ENCODE measurements around the gene PALD1.

PALD1 gene

GRCh38 chr10:70530315-70530714, 51.7 kb downstream of the PALD1 start:
- Histone ChIP-seq H3K27ac (ENCODE audit: low read depth, low read length) (no peak overlapping the region), H3K4me1 (ENCODE audit: control insufficient read depth, insufficient read depth, low read length) (no peaks in the 10 kb centered on the region), H3K9ac (ENCODE audit: low read length) (no peak overlapping the region), H3K9me3 (ENCODE audit: control insufficient read depth, insufficient read depth, low read depth, low read length) (no peaks in the 10 kb centered on the region), H3K27me3 (ENCODE audit: control insufficient read depth, insufficient read depth, low read length) (no peaks in the 10 kb centered on the region), H3K36me3 (ENCODE audit: control insufficient read depth, insufficient read depth, low read length) (peaks cover 20% of the 10 kb centered on the region), H3K4me3 (ENCODE audit: low read depth, low read length) (no peak overlapping the region)

- no peak overlapping the region for H3K27ac ChIP-seq (ENCODE audit: low read depth, low read length)
- no peaks in the 10 kb centered on the region for H3K9me3 ChIP-seq (ENCODE audit: control insufficient read depth, insufficient read depth, low read depth, low read length)
- H3K27me3 ChIP-seq (ENCODE audit: control insufficient read depth, insufficient read depth, low read length): no peaks in the 10 kb centered on the region
- H3K36me3 ChIP-seq (ENCODE audit: control insufficient read depth, insufficient read depth, low read length): peaks cover 18% of the 10 kb centered on the region; the same call in 1 of the 2 replicates
- no peak overlapping the region for H3K4me3 ChIP-seq (ENCODE audit: low read depth, low read length)
- H3K4me1 ChIP-seq (ENCODE audit: control insufficient read depth, insufficient read depth, low read length): peaks cover 14% of the 10 kb centered on the region
- no peak overlapping the region for H3K9ac ChIP-seq (ENCODE audit: low read length)
Measured at GRCh38 chr10:70532554-70533188, 54.1 kb downstream of the PALD1 start.

DNA sequence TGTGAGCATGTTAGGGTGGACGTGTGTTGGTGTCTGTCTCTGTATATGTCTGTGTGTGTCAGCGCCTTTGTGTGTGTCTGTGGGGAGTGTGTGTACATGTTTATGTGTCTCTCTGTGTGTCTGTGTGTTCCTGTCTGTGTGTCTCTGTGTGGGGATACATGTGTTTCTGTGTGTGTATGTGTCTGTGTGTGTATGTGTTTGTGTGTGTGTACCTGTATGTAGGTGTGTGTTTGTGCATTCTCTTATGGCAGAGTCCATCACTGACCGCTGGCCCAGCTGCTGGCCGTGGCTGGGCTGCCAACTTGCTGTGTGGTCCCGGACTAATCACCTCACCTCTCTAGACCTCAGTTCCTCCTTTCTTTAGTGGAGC, 54.6 kb downstream of the PALD1 start:
- Histone ChIP-seq H3K27me3 (ENCODE audit: control insufficient read depth, insufficient read depth, low read length) (no peaks in the 10 kb centered on the region), H3K36me3 (ENCODE audit: control insufficient read depth, insufficient read depth, low read length) (peaks cover 20% of the 10 kb centered on the region), H3K27ac (ENCODE audit: low read depth, low read length) (no peak overlapping the region), H3K9me3 (ENCODE audit: control insufficient read depth, insufficient read depth, low read depth, low read length) (no peaks in the 10 kb centered on the region), H3K4me3 (ENCODE audit: low read depth, low read length) (no peak overlapping the region), H3K4me1 (ENCODE audit: control insufficient read depth, insufficient read depth, low read length) (peaks cover 14% of the 10 kb centered on the region), H3K9ac (ENCODE audit: low read length) (no peak overlapping the region)

- Histone ChIP-seq H3K27ac (ENCODE audit: low read depth, low read length) (no peak overlapping the region), H3K9me3 (ENCODE audit: control insufficient read depth, insufficient read depth, low read depth, low read length) (no peaks in the 10 kb centered on the region), H3K9ac (ENCODE audit: low read length) (no peak overlapping the region), H3K36me3 (ENCODE audit: control insufficient read depth, insufficient read depth, low read length) (peaks cover 29% of the 10 kb centered on the region), H3K4me3 (ENCODE audit: low read depth, low read length) (no peak overlapping the region), H3K27me3 (ENCODE audit: control insufficient read depth, insufficient read depth, low read length) (no peaks in the 10 kb centered on the region), H3K4me1 (ENCODE audit: control insufficient read depth, insufficient read depth, low read length) (peaks cover 14% of the 10 kb centered on the region)
Measured at GRCh38 chr10:70534281-70534680, 55.7 kb downstream of the PALD1 start.

GRCh38 chr10:70535001-70535400, 56.4 kb downstream of the PALD1 start:
- Histone ChIP-seq H3K9me3 (ENCODE audit: control insufficient read depth, insufficient read depth, low read depth, low read length) (no peaks in the 10 kb centered on the region), H3K27me3 (ENCODE audit: control insufficient read depth, insufficient read depth, low read length) (no peaks in the 10 kb centered on the region), H3K4me3 (ENCODE audit: low read depth, low read length) (no peak overlapping the region), H3K27ac (ENCODE audit: low read depth, low read length) (no peak overlapping the region), H3K36me3 (ENCODE audit: control insufficient read depth, insufficient read depth, low read length) (peaks cover 29% of the 10 kb centered on the region), H3K4me1 (ENCODE audit: control insufficient read depth, insufficient read depth, low read length) (peaks cover 14% of the 10 kb centered on the region), H3K9ac (ENCODE audit: low read length) (no peak overlapping the region)

- Histone ChIP-seq H3K36me3 (ENCODE audit: control insufficient read depth, insufficient read depth, low read length) (peaks cover 29% of the 10 kb centered on the region), H3K27me3 (ENCODE audit: control insufficient read depth, insufficient read depth, low read length) (no peaks in the 10 kb centered on the region), H3K9me3 (ENCODE audit: control insufficient read depth, insufficient read depth, low read depth, low read length) (no peaks in the 10 kb centered on the region), H3K27ac (ENCODE audit: low read depth, low read length) (no peak overlapping the region), H3K4me3 (ENCODE audit: low read depth, low read length) (no peak overlapping the region), H3K4me1 (ENCODE audit: control insufficient read depth, insufficient read depth, low read length) (peaks cover 14% of the 10 kb centered on the region), H3K9ac (ENCODE audit: low read length) (no peak overlapping the region)
Measured at GRCh38 chr10:70535451-70535850, 56.9 kb downstream of the PALD1 start.

- Histone ChIP-seq H3K9ac (ENCODE audit: low read length) (peak overlapping the region; percentile 43), H3K4me1 (ENCODE audit: control insufficient read depth, insufficient read depth, low read length) (peaks cover 14% of the 10 kb centered on the region), H3K36me3 (ENCODE audit: control insufficient read depth, insufficient read depth, low read length) (peaks cover 30% of the 10 kb centered on the region), H3K4me3 (ENCODE audit: low read depth, low read length) (no peak overlapping the region; the same call in 1 of the 2 replicates), H3K27me3 (ENCODE audit: control insufficient read depth, insufficient read depth, low read length) (no peaks in the 10 kb centered on the region), H3K9me3 (ENCODE audit: control insufficient read depth, insufficient read depth, low read depth, low read length) (no peaks in the 10 kb centered on the region), H3K27ac (ENCODE audit: low read depth, low read length) (peak overlapping the region; percentile 21; the same call in 1 of the 2 replicates)
Measured at GRCh38 chr10:70536196-70536861, 57.8 kb downstream of the PALD1 start.

- peaks cover 36% of the 10 kb centered on the region for H3K36me3 ChIP-seq (ENCODE audit: control insufficient read depth, insufficient read depth, low read length)
Measured at GRCh38 chr10:70537398-70538194, 59.0 kb downstream of the PALD1 start.

DNA sequence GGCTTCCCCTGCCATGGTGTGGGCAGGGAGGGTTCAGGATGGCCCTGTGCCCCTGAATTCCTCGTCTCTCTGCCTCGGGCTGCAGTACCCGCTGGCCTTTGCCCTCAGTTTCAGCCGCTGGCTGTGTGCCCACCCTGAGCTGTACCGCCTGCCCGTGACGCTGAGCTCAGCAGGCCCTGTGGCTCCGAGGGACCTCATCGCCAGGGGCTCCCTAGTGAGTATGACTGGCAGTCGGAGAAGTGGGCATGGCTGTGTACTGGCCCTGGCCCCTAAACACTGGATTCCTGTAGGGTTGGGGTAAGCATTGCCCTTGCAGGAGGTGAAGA, 59.6 kb downstream of the PALD1 start:
- Histone ChIP-seq H3K36me3 (ENCODE audit: control insufficient read depth, insufficient read depth, low read length) (peaks cover 36% of the 10 kb centered on the region), H3K9me3 (ENCODE audit: control insufficient read depth, insufficient read depth, low read depth, low read length) (no peaks in the 10 kb centered on the region), H3K27me3 (ENCODE audit: control insufficient read depth, insufficient read depth, low read length) (no peaks in the 10 kb centered on the region), H3K4me3 (ENCODE audit: low read depth, low read length) (no peak overlapping the region), H3K27ac (ENCODE audit: low read depth, low read length) (no peak overlapping the region), H3K9ac (ENCODE audit: low read length) (no peak overlapping the region), H3K4me1 (ENCODE audit: control insufficient read depth, insufficient read depth, low read length) (peaks cover 14% of the 10 kb centered on the region)

More at GRCh38 chr10:70537398-70538194, 59.0 kb downstream of the PALD1 start:
- Histone ChIP-seq H3K27ac (ENCODE audit: low read depth, low read length) (no peak overlapping the region), H3K4me1 (ENCODE audit: control insufficient read depth, insufficient read depth, low read length) (peaks cover 14% of the 10 kb centered on the region), H3K27me3 (ENCODE audit: control insufficient read depth, insufficient read depth, low read length) (no peaks in the 10 kb centered on the region), H3K4me3 (ENCODE audit: low read depth, low read length) (no peak overlapping the region), H3K9ac (ENCODE audit: low read length) (no peak overlapping the region), H3K9me3 (ENCODE audit: control insufficient read depth, insufficient read depth, low read depth, low read length) (no peaks in the 10 kb centered on the region)

GRCh38 chr10:70538731-70539338, 60.3 kb downstream of the PALD1 start:
- Histone ChIP-seq H3K4me3 (ENCODE audit: low read depth, low read length) (no peak overlapping the region), H3K9me3 (ENCODE audit: control insufficient read depth, insufficient read depth, low read depth, low read length) (no peaks in the 10 kb centered on the region), H3K27ac (ENCODE audit: low read depth, low read length) (no peak overlapping the region), H3K9ac (ENCODE audit: low read length) (no peak overlapping the region), H3K4me1 (ENCODE audit: control insufficient read depth, insufficient read depth, low read length) (peaks cover 14% of the 10 kb centered on the region), H3K27me3 (ENCODE audit: control insufficient read depth, insufficient read depth, low read length) (no peaks in the 10 kb centered on the region), H3K36me3 (ENCODE audit: control insufficient read depth, insufficient read depth, low read length) (peaks cover 34% of the 10 kb centered on the region)

DNA sequence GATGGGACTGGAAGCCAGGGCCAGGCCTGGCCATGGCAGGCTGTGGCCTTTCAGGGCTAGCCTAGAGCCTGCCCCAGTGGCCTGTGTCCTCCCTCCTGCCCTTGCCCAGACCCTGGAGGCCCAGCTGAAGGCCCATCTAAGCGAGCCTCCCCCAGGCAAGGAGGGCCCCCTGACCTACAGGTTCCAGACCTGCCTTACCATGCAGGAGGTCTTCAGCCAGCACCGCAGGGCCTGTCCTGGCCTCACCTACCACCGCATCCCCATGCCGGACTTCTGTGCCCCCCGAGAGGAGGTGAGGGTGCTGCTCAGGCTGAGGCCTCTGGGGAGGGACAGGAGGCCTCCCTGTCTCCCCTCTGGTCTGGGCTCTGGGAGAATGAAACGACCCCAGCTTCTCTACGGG, 60.9 kb downstream of the PALD1 start:
- H3K9ac ChIP-seq (ENCODE audit: low read length): no peak overlapping the region
- no peaks in the 10 kb centered on the region for H3K27me3 ChIP-seq (ENCODE audit: control insufficient read depth, insufficient read depth, low read length)
- no peak overlapping the region for H3K4me3 ChIP-seq (ENCODE audit: low read depth, low read length)
- peaks cover 37% of the 10 kb centered on the region for H3K36me3 ChIP-seq (ENCODE audit: control insufficient read depth, insufficient read depth, low read length)
- H3K4me1 ChIP-seq (ENCODE audit: control insufficient read depth, insufficient read depth, low read length): peaks cover 14% of the 10 kb centered on the region
- H3K27ac ChIP-seq (ENCODE audit: low read depth, low read length): no peak overlapping the region
- H3K9me3 ChIP-seq (ENCODE audit: control insufficient read depth, insufficient read depth, low read depth, low read length): no peaks in the 10 kb centered on the region
